GM18517 (cell line): ENCODE results near the gene PIK3R1.

ENCODE experiments used
- ATAC-seq: cut with Tn5 transposase; IDR thresholded peaks from one replicate; pipeline ENCODE4 v1.9.1; 2021; ENCODE audit warnings: mild to moderate bottlenecking, moderate library complexity; ENCODE audit not compliant: unreplicated experiment

PIK3R1 gene

DNA sequence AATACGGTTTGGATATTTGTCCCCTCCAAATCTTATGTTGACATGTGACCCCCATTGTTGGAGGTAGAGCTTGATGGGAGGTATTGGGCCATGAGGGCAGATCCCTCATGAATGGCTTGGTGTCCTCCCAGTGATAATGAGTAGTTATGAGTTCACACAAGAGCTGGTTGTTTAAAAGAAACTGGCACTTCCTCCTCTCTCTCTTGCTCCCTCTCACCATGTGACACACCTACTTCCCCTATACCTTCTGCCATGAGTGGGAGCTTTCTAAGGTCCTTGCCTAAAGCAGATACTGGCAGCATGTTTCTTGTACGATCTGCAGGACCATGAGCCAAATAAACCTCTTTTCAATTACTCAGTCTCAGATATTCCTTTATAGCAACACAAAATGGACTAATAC lies 132.0 kb downstream of the PIK3R1 start:
- no peak for ATAC-seq

DNA sequence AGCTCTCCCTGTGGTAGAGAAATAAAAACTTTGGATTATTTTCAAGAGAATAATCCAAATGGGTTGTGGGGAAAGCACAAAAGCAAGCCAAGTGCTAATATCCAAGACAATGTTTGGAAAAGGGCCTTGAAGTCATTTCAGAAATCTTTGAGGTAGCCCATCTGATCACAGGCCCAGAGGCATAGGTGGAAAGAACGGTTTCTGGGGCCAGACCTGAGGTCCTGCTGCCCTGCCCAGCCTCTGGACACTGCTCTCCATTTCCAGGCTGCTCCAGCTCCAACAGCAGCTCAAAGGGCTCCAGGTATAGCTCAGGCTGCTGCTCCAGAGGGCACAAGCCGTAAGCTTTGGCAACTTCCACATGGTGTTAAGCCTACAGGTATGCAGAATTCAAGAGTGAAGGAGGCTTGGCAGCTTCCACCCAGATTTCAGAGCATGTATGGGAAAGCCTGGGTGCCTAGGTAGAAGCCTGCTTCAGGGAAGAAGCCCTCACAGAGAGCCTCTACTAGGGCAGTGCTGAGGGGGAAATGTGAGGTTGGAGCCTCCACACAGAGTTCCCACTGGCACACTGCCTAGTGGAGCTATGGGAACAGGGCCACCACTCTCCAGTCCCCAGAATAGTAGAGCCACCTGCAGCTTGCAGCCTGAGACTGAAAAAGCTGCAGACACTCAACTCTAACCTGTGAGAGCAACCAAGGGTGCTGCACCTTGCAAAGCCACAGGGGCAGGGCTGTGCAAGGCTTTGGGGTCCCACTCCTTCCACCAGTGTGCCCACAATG lies 133.1 kb downstream of the PIK3R1 start:
- ATAC-seq = no peak

DNA sequence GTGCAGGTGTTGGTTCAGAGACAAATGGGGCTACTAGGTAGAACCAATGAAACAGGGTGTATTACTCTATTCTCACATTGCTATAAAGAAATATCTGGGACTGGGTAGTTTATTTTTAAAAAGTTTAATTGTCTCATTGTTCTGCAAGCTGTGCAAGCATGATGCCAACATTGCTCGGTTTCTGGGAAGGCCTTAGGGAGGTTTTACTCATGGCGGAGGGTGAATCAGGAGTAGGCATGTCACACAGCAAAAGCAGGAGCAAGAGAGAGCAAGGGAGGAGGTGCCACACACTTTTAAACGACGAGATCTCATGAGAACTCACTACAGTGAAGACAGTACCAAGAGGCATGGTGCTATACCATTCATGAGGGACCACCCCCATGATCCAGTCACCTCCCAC lies 134.6 kb downstream of the PIK3R1 start:
- no peak for ATAC-seq
